GM21360 (cell line): ENCODE data around the gene NCCRP1.

Experiments
- ATAC-seq: cut with Tn5 transposase; IDR thresholded peaks from one replicate; pipeline ENCODE4 v1.9.1; 2021; ENCODE audit warnings: mild to moderate bottlenecking, moderate library complexity; ENCODE audit not compliant: unreplicated experiment

NCCRP1 gene

GRCh38 chr19:39196860-39197562 lies at the start of gene NCCRP1:
Gene NCCRP1 (plus strand): TSS chr19:39196964. CDS start chr19:39196983, 19 bp downstream.
- ATAC-seq: no peak

GRCh38 chr19:39147480-39147879 lies 49.3 kb upstream of the NCCRP1 start:
- no peak for ATAC-seq

GRCh38 chr19:39148939-39149529 lies 47.7 kb upstream of the NCCRP1 start:
- ATAC-seq: no peak

GRCh38 chr19:39150235-39150634 lies 46.5 kb upstream of the NCCRP1 start:
- no peak for ATAC-seq

- ATAC-seq: no peak
Measured at GRCh38 chr19:39150807-39151600, 45.8 kb upstream of the NCCRP1 start.

- ATAC-seq: no peak
Measured at GRCh38 chr19:39152066-39152465, 44.7 kb upstream of the NCCRP1 start.

GRCh38 chr19:39154100-39154628 lies 42.6 kb upstream of the NCCRP1 start:
- ATAC-seq: no peak

GRCh38 chr19:39154629-39155100 lies 42.1 kb upstream of the NCCRP1 start:
- no peak for ATAC-seq

- no peak for ATAC-seq
Measured at GRCh38 chr19:39155114-39155700, 41.6 kb upstream of the NCCRP1 start.

GRCh38 chr19:39155741-39156140 lies 41.0 kb upstream of the NCCRP1 start:
- no peak for ATAC-seq

GRCh38 chr19:39156326-39157230 lies 40.2 kb upstream of the NCCRP1 start:
- no peak for ATAC-seq

- ATAC-seq: no peak
Measured at GRCh38 chr19:39157275-39157996, 39.3 kb upstream of the NCCRP1 start.

- no peak for ATAC-seq
Measured at GRCh38 chr19:39157997-39158389, 38.8 kb upstream of the NCCRP1 start.

GRCh38 chr19:39158646-39159260 lies 38.0 kb upstream of the NCCRP1 start:
- no peak for ATAC-seq

- no peak for ATAC-seq
Measured at GRCh38 chr19:39160523-39160861, 36.3 kb upstream of the NCCRP1 start.

GRCh38 chr19:39160889-39161672 lies 35.7 kb upstream of the NCCRP1 start:
- ATAC-seq: no peak

GRCh38 chr19:39162441-39163043 lies 34.2 kb upstream of the NCCRP1 start:
- ATAC-seq: no peak

GRCh38 chr19:39163621-39164020 lies 33.1 kb upstream of the NCCRP1 start:
- ATAC-seq: no peak
